Astrocyte of the spinal cord (primary cell): ENCODE measurements around the gene SFMBT1.

ENCODE experiments used
- DNase-seq: peaks from one replicate; pipeline ENCODE4 v3.0.0; 2011; ENCODE audit warnings: low read depth, low spot score
- H3K4me3 ChIP-seq: 2 replicates; pipeline ENCODE4 v1.5.1; 2011; ENCODE audit warnings: low read depth, mild to moderate bottlenecking, low read length, moderate library complexity
- CTCF ChIP-seq: IDR thresholded peaks from 2 replicates; pipeline ENCODE4 v1.5.1; 2012; ENCODE audit warnings: low read depth, mild to moderate bottlenecking, low read length, inconsistent platforms
- in situ Hi-C: cut with HindIII; loops from 2 replicates; pipeline ENCODE4 v1.10.0; 2017; ENCODE audit warnings: low sequenced_read_pairs

SFMBT1 gene

GRCh38 chr3:53016236-53016635 lies 29.6 kb downstream of the SFMBT1 start:
- no peak for DNase-seq
- no peak for TF ChIP-seq CTCF
- in situ Hi-C loops, result no loop called here
- no peak overlapping the region for H3K4me3 ChIP-seq

GRCh38 chr3:53011324-53011723 lies 34.5 kb downstream of the SFMBT1 start:
- in situ Hi-C loops, result no loop called here
- H3K4me3 ChIP-seq, result no peak overlapping the region
- no peak for TF ChIP-seq CTCF
- DNase-seq, result no peak

- in situ Hi-C loops, result no loop called here
- no peak for TF ChIP-seq CTCF
- no peak for DNase-seq
- H3K4me3 ChIP-seq, result no peak overlapping the region
Observed at GRCh38 chr3:53009826-53010539, 35.9 kb downstream of the SFMBT1 start.

DNA sequence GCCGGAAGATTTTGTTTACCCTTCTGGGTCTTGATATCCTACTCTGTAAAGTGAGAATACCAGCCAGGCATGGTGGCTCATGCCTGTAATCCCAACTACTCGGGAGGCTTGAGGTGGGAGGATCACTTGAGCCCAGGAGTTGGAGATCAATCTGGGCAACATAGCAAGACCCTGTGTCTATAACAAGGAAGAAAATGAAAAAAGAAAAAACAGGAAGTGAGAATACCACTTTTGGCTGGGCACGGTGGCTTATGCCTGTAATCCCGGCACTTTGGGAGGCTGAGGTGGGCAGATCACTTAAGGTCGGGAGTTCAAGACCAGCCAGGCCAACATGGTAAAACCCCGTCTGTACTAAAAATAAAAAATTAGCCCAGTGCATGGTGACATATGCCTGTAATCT lies 36.9 kb downstream of the SFMBT1 start:
- no peak for DNase-seq
- H3K4me3 ChIP-seq, result no peak overlapping the region
- TF ChIP-seq CTCF, result no peak
- in situ Hi-C loops, result no loop called here

GRCh38 chr3:53005854-53006513 lies 39.9 kb downstream of the SFMBT1 start:
- H3K4me3 ChIP-seq, result no peak overlapping the region
- DNase-seq, result no peak
- in situ Hi-C loops, result no loop called here
- TF ChIP-seq CTCF, result no peak

- TF ChIP-seq CTCF, result no peak
- H3K4me3 ChIP-seq, result no peak overlapping the region
- in situ Hi-C loops, result no loop called here
- DNase-seq, result no peak
Observed at GRCh38 chr3:53005338-53005737, 40.5 kb downstream of the SFMBT1 start.
